Esophagus muscularis mucosa (tissue), 4 donors: Measurements from ENCODE around the gene ZNF407.

Experiments used
- CTCF ChIP-seq, 3 experiments: fragments of 200-600 bp in 2 of 3; fragments of 450-650 bp in 1 of 3; sonication (generic) in 2 of 3; IDR thresholded peaks; one replicate each; pipeline ENCODE4 v1.5.1; 2017 to 2019; ENCODE audit warnings: antibody characterized with exemption in 3 of 3, mild to moderate bottlenecking in 2 of 3, moderate library complexity in 1 of 3
- EP300 ChIP-seq: sonication (generic); formaldehyde crosslinking; IDR thresholded peaks from one replicate; pipeline ENCODE4 v1.6.1; 2017; ENCODE audit warnings: antibody characterized with exemption
- POLR2A ChIP-seq: fragments of 450-650 bp; IDR thresholded peaks from one replicate; pipeline ENCODE4 v1.6.1; 2017; ENCODE audit warnings: antibody characterized with exemption, moderate library complexity, mild to moderate bottlenecking, low read depth
- POLR2AphosphoS5 ChIP-seq, 2 donors: sonication (generic); formaldehyde crosslinking; IDR thresholded peaks; one replicate each; pipeline ENCODE4 v1.6.1; 2017; ENCODE audit warnings: antibody characterized with exemption in 2 of 2

DNA sequence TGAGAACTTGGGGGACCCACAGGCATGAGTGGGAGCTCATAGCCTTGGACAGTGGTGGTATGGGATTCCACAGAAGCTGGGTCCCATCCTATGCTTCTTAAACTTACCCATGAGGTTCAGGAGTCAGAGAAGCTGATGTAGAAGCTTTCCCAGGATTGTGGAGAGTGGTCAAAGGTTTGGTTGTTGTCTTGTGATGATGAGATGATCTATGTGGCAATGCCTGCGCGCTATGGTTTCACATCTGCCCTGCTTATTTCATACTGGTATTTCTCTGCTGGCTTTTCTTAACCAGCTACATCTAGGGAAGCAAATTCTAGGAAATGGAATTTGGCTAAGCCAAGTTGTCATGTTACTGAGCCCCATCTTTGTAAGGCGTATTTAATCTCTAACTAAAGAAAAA is 168.6 kb downstream of the ZNF407 start:
- TF ChIP-seq CTCF (IDR thresholded peaks at IDR 0.05) (no peak), POLR2A (no peak), POLR2AphosphoS5 (IDR thresholded peaks at IDR 0.05) (no peak), EP300 (no peak)
